ENCODE measurements around the gene IFT81.
A peak's percentile ranks its signal among the peaks of the same experiment; 100 is the strongest.
"Not testable (repeated sequence)": the region's sequence is repeated elsewhere in the genome, so short reads cannot be mapped to it uniquely, and the experiment has no call there.

Gene IFT81

GRCh38 chr12:110107369-110108281 lies 16.5 kb upstream of the IFT81 start:
- peak; percentile 88 for DNase-seq (ENCODE audit: low read depth)

GRCh38 chr12:110108309-110109036 lies 15.7 kb upstream of the IFT81 start:
- DNase-seq (ENCODE audit: low read depth), result no peak

DNA sequence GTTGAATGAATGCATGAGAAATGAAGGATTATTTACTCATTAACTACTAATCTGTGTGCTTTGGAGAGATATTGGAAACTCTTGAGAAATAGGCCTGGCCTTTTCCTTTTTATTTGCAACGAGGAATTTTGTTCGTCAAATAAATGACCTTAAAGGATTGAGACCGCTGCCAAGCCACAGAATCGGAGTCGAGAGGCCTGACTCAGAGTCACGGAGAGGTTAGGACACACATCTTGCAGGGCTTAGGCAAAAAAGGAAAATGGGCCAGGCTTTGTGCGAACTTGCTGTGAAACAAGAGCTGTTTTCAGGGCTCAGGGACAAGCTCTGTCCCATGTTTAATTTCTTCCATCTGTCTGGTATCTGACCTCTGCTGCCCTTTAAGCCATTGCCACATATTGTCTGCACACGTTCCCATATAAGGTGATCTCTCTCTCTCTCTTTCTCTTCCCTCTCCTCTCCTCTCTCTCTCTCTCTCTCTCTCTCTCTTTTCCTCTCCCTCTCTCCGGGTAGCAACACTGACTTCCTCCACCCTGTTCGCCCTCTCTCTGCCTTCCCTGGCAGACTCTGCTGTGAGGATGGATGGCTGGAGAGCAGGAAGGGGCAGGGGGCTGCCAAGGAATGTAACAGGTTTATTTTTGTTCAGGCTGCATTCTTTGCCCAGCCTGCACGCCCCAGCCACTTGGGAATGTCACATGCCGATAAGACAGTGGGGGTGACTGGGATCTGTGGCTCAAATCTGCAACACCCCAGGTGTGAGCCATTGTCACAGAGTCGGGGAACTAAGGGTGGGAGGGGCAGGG lies 14.9 kb upstream of the IFT81 start:
- DNase-seq (ENCODE audit: low read depth), result peak; percentile 98

DNA sequence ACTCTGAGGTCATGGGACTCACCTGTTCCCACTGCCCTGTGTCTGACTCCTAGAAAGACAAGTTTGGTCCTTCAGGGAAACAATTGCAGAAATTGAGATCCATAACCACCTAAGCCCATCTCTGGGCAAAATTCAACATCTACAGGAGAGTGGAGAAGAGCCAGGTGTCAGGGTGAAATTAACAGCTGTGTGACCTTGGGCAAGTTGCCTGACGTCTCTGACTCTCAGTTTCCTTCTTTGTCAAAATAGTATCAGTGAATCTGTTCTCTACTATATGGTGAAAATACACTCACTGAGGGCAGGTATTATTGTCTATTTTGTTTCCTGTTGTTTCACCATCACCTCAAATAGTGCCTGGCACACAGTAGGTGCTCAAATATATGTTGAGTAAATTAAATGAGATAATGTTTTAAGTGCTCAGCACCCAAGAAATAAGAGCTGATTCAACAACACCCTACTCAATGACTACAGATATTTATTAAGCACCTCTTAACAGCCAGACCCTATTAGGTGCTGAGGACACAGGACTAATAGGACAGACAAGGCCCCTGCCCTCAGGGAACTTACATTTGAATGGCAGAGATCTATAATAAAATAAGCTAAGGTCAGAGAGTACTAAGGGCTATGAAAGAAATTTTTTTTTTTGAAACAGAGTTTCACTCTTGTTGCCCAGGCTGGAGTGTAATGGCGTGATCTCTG lies 14.2 kb upstream of the IFT81 start:
- no peak for DNase-seq (ENCODE audit: low read depth)

GRCh38 chr12:110111476-110112334 lies 12.5 kb upstream of the IFT81 start:
- no peak for DNase-seq (ENCODE audit: low read depth)

DNA sequence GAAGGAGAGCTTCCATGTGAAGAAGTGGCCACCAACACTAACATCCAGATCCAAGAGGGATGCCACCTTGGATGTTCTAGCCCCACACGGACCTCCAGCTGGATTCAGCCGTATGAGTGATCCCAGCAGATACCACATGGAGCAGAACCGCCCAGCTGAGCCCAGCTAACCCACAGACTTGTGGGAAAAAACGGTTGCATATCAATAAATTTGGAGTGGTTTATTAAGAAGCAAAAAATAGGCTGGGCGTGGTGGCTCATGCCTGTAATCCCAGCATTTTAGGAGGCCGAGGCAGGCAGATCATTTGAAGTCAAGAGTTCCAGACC lies 11.9 kb upstream of the IFT81 start:
- no peak for DNase-seq (ENCODE audit: low read depth)

- DNase-seq (ENCODE audit: low read depth), result no peak
These were observed 9.6 kb upstream of the IFT81 start for GRCh38 chr12:110114528-110114937.

GRCh38 chr12:110115675-110116074 lies 8.5 kb upstream of the IFT81 start:
- DNase-seq (ENCODE audit: low read depth), result no peak

DNA sequence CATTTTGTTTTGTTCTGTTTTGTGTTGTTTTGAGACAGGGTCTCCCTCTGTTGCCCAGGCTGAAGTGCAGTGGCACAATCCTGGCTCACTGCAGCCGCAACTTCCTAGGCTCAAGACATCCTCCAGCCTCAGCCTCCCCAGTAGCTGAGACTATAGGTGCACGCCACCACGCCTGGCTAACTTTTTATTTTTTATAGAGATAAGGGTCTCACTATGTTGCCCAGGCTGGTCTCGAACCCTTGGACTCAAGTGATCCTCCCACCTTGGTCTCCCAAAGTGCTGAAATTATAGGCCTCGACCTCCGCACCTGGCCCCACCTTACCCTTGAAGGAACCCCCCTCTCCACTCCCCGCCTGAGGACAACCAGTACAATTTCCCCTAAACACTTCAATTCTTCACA lies 7.5 kb upstream of the IFT81 start:
- DNase-seq (ENCODE audit: low read depth), result no peak

DNA sequence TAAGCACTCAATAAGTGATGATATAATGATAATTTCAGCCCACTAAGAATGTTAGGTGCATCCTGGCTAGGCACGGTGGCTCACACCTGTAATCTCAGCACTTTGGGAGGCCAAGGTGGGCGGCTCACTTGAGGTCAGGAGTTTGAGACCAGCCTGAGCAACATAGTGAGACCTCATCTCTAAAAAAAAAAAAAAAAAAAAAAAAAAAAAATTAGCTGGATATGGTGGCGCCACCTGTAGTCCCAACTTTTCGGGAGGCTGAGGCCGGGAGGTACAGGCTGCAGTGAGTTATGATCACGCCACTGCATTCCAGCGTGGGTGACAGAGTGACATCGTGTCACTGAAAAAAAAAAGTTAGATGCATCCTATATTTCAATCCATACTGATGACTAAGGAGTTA lies 6.9 kb upstream of the IFT81 start:
- not testable (repeated sequence) for DNase-seq (ENCODE audit: low read depth)

- DNase-seq (ENCODE audit: low read depth), result no peak
These were observed 6.0 kb upstream of the IFT81 start for GRCh38 chr12:110117956-110118685.

- no peak for DNase-seq (ENCODE audit: low read depth)
These were observed 1.2 kb upstream of the IFT81 start for GRCh38 chr12:110122929-110123328.

DNA sequence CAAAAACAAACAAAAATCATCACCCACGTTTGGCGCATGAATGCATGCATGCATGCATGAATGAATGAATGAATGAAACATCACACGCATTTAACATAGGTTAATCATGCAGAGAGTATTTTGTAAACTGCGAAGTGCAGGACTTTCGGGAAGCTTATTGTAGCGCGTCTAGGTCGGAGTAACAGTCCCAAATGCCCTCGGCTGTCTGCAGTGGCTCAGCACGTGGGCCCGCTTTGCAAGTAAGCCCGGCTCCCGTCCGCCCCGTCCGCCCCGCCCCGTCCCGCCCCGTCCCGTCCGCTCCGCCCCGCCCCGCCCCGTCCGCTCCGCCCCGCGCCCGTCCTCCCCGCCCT lies 263 bp upstream of the IFT81 start:
- DNase-seq (ENCODE audit: low read depth), result no peak

DNA sequence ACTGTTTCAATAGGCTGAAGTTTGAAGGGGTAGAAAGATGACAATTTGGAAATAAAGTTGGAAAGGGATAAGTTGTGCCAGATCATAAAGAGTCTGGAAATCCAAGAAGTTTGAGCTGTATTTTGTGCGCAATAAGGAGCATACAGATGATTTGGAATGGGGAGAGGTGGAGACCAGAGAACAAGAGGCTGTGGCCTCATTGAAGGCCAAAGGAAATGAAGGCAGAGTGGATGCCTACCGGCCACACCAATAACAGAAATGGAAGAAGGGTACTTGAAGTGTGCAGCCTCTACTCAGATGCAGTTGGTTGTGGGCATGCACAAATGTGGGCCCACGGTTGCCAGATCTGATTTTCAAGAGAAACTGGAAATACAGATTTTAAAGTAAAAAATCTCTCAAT lies 2.4 kb downstream of the IFT81 start:
- DNase-seq (ENCODE audit: low read depth), result no peak

DNA sequence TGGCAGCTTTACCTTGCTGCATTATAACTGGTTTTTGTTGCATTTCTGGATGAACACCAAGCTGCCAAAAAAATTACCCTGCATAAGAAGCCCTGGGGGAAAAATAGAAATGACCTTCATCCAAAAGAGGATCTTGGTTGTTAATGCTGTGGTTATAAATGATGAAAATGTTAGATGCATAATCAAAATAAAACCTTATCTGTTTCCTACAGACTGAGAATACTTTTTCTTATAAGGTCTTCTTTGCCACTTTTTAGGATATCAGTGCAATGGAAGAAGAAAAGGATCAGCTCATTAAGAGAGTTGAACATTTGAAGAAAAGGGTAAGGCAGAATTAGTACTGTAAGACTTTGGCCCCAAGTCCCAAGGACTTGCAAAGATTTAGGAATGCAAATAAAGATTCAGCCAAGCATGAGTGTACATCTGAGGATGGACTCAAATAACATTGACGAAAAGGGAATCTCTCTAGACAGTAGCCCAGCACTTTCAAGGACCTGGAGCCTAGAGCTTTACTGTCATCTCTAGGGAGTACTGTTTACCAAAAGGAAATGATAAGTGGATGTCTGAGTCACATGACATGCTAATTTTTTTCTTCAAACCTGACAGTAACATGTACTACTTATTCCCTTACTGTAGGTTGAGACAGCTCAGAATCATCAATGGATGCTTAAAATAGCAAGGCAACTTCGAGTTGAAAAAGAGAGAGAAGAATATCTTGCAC lies 10.7 kb downstream of the IFT81 start:
- DNase-seq (ENCODE audit: low read depth), result peak; percentile 82

GRCh38 chr12:110135806-110136205 lies 11.6 kb downstream of the IFT81 start:
- DNase-seq (ENCODE audit: low read depth), result no peak

DNA sequence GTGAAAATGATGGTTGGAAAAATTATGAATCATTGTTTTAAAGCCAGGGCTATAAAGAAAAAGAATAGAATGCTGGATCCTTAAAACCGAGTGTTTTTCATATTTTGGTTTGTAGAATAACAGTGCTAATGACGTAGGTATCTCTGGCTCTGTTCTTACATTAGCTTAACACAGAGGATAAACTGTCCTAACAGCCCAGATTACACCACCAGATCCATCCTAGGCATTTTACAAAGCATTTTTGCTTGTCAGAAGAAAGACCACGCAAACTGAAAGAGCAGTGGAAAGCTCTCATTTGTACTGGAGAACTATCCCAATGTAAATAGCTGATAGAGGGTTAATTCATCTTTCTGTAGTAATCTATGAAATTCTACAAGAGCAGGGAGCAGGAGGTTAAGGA lies 13.6 kb downstream of the IFT81 start:
- peak; percentile 98 for DNase-seq (ENCODE audit: low read depth)

- DNase-seq (ENCODE audit: low read depth), result peak; percentile 94
These were observed 17.2 kb downstream of the IFT81 start for GRCh38 chr12:110141389-110141788.

DNA sequence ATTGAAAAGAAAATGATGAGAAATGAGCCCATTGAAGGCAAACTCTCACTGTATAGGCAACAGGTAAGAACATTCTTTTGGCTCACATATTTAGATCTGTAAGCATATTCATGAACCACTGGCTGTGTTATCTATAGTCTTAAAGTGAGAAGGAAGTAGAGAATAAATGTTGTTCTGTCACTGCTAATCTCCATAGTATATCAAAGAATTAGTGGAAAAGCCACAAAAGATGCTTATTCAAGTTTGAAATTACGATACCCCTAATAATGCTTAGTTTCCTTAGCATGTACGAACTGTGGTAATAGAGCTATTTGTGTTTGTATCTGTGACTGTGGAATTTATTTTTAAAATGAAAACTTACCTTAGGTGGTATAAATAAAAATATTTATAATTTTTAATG lies 22.8 kb downstream of the IFT81 start:
- no peak for DNase-seq (ENCODE audit: low read depth)
